OCI-LY7 (cell line): Measurements from ENCODE around the gene ST7L.

Experiments used
- EZH2phosphoT487 ChIP-seq: fragments of 200-600 bp; sonication (generic); IDR thresholded peaks from 2 replicates; pipeline ENCODE4 v1.6.1; 2018; ENCODE audit warnings: low read depth, borderline replicate concordance, mild to moderate bottlenecking, mixed run types, antibody characterized with exemption, low read length, moderate library complexity, mixed read lengths
- TF ChIP-seq, protein P1 (sequence below): fragments of 200-600 bp; sonication (generic); conservative IDR thresholded peaks from 2 replicates; pipeline ENCODE4 v1.5.1; 2014; ENCODE audit warnings: mild to moderate bottlenecking, antibody characterized with exemption, low read length, moderate library complexity, mixed read lengths

DNA sequence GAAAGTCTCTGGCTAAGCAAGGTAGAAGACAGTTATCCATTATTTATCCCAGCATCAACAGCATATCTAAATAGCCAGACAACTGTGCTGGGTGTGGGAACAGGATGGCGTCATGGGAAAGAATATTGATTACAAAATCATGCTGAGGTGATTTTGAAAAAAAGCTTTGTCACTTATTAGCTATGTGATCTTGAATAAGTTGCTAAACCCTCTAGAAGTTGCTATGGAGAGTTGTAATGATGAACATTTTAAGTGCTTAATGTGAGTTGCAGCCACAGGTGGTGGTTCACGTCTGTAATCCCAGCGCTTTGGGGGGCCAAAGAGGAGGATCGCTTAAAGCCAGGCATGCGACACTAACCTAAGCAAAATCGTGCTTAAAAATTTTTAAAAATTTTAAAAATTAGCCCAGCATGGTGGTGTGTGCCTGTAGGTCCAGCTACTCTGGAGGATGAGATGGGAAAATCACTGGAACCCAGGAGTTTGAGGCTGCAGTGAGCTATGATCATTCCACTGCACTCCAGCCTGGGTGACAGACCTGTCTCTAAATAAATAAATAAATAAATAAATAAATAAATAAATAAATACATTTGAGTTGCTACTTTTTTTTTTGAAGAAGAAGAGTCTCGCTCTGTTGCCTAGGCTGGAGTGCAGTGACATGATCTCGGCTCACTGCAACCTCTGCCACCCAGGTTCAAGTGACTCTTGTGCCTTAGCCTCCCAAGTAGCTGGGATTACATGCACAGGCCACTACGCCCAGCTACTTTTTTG is 76.6 kb downstream of the ST7L start:
- TF ChIP-seq, protein P1, sequence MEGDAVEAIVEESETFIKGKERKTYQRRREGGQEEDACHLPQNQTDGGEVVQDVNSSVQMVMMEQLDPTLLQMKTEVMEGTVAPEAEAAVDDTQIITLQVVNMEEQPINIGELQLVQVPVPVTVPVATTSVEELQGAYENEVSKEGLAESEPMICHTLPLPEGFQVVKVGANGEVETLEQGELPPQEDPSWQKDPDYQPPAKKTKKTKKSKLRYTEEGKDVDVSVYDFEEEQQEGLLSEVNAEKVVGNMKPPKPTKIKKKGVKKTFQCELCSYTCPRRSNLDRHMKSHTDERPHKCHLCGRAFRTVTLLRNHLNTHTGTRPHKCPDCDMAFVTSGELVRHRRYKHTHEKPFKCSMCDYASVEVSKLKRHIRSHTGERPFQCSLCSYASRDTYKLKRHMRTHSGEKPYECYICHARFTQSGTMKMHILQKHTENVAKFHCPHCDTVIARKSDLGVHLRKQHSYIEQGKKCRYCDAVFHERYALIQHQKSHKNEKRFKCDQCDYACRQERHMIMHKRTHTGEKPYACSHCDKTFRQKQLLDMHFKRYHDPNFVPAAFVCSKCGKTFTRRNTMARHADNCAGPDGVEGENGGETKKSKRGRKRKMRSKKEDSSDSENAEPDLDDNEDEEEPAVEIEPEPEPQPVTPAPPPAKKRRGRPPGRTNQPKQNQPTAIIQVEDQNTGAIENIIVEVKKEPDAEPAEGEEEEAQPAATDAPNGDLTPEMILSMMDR: no peak
- TF ChIP-seq EZH2phosphoT487: no peak
